NB4 (cell line): Measurements from ENCODE around the gene NPAS1.

Experiments used
- DNase-seq: peaks from one replicate; pipeline ENCODE4 v3.0.0; 2010; ENCODE audit warnings: low read depth
- H3K4me3 ChIP-seq: one replicate; pipeline ENCODE4 v1.5.1; 2011; ENCODE audit warnings: mild to moderate bottlenecking, low read depth, low read length, moderate library complexity
- MAX ChIP-seq: IDR thresholded peaks from 2 replicates; pipeline ENCODE4 v1.6.1; 2011; ENCODE audit warnings: low read depth, low read length
- MYC ChIP-seq: IDR thresholded peaks from 2 replicates; pipeline ENCODE4 v1.6.1; 2011; ENCODE audit warnings: low read depth, low read length
- POLR2A ChIP-seq: IDR thresholded peaks from 2 replicates; pipeline ENCODE4 v1.6.1; 2011; ENCODE audit warnings: mild to moderate bottlenecking; ENCODE audit not compliant: insufficient read length; ENCODE audit errors: extremely low read depth
- TF ChIP-seq, protein P1 (sequence below): IDR thresholded peaks from one replicate; pipeline ENCODE4 v1.5.1; 2012; ENCODE audit warnings: low read depth, low read length

Gene NPAS1

DNA sequence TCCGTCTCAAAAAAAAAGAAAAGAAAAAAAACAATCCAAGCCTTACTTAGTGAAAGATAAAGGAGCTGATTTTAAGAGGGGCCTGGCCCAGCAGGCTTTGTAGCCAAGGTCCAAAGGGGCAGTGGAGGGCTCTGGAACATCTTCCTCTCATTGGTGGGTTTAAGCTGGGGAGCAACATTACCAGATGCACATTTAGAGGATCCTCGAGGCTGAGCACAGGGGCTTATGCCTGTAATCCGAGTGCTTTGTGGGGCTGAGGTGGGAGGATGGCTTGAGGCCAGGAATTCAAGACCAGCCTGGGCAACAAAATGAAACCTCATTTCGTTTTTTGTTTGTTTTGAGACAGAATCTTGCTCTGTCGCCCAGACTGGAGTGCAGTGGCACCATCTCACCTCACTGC lies 36.8 kb downstream of the NPAS1 start:
- TF ChIP-seq MYC (no peak), MAX (no peak), POLR2A (no peak)
- TF ChIP-seq, protein P1, sequence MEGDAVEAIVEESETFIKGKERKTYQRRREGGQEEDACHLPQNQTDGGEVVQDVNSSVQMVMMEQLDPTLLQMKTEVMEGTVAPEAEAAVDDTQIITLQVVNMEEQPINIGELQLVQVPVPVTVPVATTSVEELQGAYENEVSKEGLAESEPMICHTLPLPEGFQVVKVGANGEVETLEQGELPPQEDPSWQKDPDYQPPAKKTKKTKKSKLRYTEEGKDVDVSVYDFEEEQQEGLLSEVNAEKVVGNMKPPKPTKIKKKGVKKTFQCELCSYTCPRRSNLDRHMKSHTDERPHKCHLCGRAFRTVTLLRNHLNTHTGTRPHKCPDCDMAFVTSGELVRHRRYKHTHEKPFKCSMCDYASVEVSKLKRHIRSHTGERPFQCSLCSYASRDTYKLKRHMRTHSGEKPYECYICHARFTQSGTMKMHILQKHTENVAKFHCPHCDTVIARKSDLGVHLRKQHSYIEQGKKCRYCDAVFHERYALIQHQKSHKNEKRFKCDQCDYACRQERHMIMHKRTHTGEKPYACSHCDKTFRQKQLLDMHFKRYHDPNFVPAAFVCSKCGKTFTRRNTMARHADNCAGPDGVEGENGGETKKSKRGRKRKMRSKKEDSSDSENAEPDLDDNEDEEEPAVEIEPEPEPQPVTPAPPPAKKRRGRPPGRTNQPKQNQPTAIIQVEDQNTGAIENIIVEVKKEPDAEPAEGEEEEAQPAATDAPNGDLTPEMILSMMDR: no peak
- no peak for DNase-seq
- no peak overlapping the region for H3K4me3 ChIP-seq

DNA sequence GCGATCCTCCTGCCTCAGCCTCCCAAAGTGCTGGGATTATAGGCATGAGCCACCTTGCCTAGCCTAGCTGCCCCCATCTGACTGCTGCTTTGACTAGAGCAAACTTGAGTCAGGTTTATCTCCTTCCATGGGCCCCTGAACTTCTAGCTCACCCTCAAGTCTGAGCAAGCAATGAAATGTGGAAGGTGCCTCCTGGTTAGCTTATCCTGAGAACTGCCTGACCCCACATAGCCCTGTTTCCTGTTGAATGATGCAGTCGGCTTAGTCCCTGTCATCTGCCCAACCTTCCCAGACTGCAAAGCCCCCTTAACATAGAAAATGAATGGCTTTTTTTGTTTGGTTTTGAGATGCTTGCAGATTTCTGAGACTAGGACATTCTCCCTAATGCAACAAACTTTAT lies 37.7 kb downstream of the NPAS1 start:
- DNase-seq: no peak
- TF ChIP-seq POLR2A: no peak
- TF ChIP-seq MYC: no peak
- TF ChIP-seq, protein P1: no peak
- TF ChIP-seq MAX: no peak
- no peak overlapping the region for H3K4me3 ChIP-seq

- H3K4me3 ChIP-seq: no peak overlapping the region
- DNase-seq: no peak
- TF ChIP-seq POLR2A (no peak), MYC (no peak), MAX (no peak)
- TF ChIP-seq, protein P1: no peak
Observed at GRCh38 chr19:47058621-47059022, 39.0 kb downstream of the NPAS1 start.

- H3K4me3 ChIP-seq: no peak overlapping the region
- no peak for DNase-seq
- TF ChIP-seq MAX (no peak), MYC (no peak), POLR2A (no peak)
- TF ChIP-seq, protein P1: no peak
Observed at GRCh38 chr19:47063874-47064273, 44.2 kb downstream of the NPAS1 start.

DNA sequence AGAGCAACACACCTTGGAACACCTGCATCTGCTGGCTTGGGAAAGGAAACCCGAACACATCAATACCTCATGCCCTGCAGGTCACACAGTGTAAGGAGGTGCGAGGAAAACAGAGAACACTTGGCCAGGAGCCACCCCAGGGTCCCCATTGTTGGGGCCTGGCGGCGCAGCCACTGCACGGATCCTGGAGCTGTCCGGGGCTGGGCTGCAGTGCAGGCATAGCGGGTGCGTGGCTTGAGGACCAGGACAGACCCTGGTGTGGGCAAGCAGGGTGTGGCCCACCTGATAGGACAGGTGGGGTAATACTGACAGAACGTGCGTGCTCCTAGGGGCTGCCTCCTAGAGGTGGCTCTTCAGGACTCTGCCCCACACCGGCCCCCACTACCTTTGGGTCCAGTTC lies 45.6 kb downstream of the NPAS1 start:
- no peak overlapping the region for H3K4me3 ChIP-seq
- no peak for DNase-seq
- TF ChIP-seq, protein P1: no peak
- no peak for TF ChIP-seq MAX
- TF ChIP-seq POLR2A: no peak
- no peak for TF ChIP-seq MYC

DNA sequence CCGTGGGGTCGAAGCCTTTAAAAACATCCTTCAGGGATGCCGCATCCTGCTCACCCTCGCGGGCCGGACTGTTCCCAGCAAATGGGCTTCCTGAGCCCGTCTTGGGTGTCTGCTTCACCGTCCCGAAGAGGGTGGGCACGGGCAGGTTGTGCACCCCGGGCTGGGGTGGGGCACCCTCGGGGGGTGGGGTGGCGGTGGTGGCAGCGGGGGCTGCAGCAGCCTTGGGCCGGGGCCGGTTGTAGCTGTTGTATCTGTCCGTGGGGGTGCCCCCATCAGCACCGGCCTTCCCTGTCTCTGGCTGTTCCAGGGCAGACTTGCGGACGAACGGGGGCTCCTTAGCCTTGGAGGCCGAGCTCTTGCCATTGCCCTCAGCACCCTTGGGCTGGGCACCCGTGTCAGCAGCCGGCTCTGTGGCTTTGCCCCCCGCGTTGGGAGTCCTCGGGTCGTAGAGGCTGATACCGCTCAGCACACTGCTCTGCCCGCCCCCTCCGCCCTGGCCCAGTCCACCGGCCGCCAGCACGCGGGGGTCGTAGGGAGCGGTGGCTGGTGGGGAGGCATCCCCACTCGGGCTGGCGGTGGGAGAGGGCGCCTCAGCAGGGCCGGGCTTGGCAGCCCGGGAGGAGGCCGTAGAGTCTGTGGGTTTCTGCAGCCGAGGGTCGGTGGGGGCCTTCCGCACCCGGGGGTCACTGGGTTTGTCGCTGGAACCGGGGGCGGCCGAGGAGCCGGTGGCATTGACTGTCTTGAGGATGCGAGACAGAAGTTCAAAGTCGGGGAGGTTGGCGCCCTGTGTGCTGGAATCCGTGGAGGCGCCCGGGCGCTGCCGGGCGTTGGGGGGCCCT lies 47.0 kb downstream of the NPAS1 start:
- H3K4me3 ChIP-seq: no peak overlapping the region
- no peak for TF ChIP-seq MYC
- TF ChIP-seq POLR2A: no peak
- TF ChIP-seq, protein P1: no peak
- TF ChIP-seq MAX: no peak
- no peak for DNase-seq
